HFF-Myc (cell line): ENCODE measurements around the gene SORCS2.

ENCODE experiments used
- DNase-seq: peaks from one replicate; pipeline ENCODE4 v3.0.0-alpha.2; 2011; ENCODE audit warnings: low read depth; ENCODE audit errors: extremely low read depth
- H3K4me3 ChIP-seq: replicated peaks from 2 replicates; pipeline ENCODE4 v1.5.1; 2011; ENCODE audit warnings: low read depth, mild to moderate bottlenecking, control low read depth, low read length
- CTCF ChIP-seq: IDR thresholded peaks from 2 replicates; pipeline ENCODE4 v1.5.1; 2012; ENCODE audit warnings: mild to moderate bottlenecking, low read depth, low read length, control low read depth; ENCODE audit errors: missing control alignments

SORCS2 gene

GRCh38 chr4:7705593-7705992 lies 513.3 kb downstream of the SORCS2 start:
- no peak for DNase-seq

DNA sequence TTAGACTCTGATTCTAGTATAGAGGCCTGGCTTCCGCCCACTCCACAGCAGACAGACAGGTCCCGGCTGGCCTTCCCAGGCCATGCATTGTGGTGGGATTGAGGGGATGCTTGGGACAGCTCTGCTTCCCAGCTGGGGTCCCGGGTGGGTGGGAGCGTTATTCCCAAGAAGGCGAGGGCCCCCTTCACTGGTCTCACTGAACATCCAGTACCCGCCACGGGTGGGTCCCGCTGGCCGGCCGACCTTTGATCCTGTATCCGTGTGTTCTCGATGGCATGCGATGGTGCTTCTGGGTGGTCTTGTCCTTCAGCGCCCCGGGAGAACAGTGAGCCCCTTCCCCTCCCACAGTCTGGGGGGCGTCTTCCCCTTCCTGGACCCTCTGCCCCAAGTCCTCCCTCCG lies 515.9 kb downstream of the SORCS2 start:
- TF ChIP-seq CTCF: no peak
- no peak for DNase-seq
- no peak overlapping the region for H3K4me3 ChIP-seq

More at GRCh38 chr4:7705593-7705992, 513.3 kb downstream of the SORCS2 start:
- no peak for TF ChIP-seq CTCF
- H3K4me3 ChIP-seq: no peak overlapping the region

DNA sequence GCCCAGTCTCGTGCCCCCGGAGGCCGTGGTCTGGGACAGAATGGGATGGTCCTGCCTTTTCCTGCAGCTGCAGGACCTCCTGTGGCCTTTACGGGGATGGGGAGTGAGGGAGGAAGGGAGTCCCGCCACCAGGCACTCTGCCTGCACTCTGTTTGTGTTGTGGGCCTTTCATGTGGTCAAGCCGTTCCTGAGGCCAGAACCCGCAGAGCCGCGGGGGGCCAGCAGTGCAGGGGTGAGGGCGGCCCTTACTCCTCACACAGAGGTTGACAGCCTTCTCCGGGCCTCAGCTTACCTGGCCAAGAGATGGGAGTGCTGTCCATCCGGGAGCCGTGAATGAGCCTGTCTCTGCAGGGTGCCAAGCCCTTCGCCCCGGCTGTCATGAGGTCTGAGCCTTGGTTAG lies 516.6 kb downstream of the SORCS2 start:
- H3K4me3 ChIP-seq: no peak overlapping the region
- DNase-seq: no peak
- no peak for TF ChIP-seq CTCF

GRCh38 chr4:7709431-7709830 lies 517.1 kb downstream of the SORCS2 start:
- no peak for DNase-seq
- TF ChIP-seq CTCF: no peak

DNA sequence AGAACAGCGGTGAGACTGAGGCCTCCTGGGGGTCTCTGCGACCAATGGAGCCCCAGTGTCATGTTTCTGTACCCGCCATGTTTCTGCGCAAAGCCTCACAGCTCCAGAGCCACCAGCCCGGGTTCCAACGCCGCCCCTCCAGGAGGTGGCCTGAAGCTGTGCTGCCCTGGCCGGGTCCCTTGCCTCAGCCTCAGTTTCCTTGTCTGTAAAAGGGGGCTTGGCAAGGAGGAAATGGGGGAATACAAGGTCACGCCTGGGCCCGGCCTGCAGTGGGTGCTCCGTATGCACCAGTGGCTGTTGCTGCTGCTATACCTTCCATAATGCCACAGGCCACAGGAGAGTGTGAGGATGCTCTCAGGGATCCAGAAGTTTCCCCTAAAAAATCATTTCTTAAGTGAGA lies 517.8 kb downstream of the SORCS2 start:
- TF ChIP-seq CTCF: no peak
- no peak for DNase-seq
- no peak overlapping the region for H3K4me3 ChIP-seq

More at GRCh38 chr4:7709431-7709830, 517.1 kb downstream of the SORCS2 start:
- no peak overlapping the region for H3K4me3 ChIP-seq

GRCh38 chr4:7710576-7711306 lies 518.4 kb downstream of the SORCS2 start:
- no peak for TF ChIP-seq CTCF
- H3K4me3 ChIP-seq: no peak overlapping the region
- DNase-seq: no peak
